ENCODE measurements around the gene HCRT.
A peak's percentile ranks its signal among the peaks of the same experiment; 100 is the strongest.
"Not testable (repeated sequence)": the region's sequence is repeated elsewhere in the genome, so short reads cannot be mapped to it uniquely, and the experiment has no call there.

The HCRT gene

DNA sequence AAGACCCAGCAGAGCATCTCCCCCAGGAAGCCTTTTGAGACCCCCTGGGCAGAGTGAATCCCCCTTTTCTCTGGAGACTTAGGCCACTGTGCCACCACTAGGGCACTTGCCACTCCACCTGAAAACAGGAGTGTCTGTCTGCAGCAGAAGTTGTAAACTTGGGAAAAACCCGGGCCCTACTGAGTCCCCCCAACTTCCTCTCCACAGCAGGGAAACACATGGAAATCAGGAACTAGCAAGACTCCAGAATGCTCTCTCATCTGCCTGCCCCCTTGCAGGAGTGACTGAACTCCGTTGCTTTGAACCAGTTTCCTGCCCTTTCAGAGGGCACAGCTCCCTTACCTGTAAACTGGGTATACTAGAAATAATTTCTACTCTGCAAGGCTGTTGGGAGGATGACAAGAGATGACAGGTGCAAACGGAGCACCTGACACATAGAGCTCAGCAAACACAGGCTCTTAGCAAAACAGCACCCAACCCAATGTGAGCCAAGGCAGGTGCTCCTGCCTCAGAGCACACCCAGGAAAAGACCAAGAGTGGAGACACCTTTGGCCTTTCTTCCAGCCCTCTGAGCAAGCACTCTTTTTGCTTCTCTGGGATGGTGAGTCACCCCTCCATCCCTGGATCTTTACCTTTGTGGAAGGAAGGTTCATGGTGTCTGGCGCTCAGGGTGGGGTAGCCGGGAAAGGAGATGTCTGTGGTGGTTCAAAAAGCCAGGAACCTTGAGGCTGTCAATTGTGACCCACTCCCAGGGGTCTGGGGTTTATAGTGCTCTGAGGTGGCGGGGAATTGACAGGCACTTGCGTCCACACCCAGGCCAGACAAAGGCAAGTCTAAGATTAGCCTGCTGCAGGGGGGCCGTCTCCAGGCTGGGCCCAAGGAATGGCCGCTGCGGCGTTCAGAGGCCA, at the start of gene HCRT:
Gene HCRT, minus strand, starts transcription at position 740 of the 908 bp plus-strand sequence. Its CDS starts 87 bp downstream, at position 653.
- no peak for DNase-seq

GRCh38 chr17:42233994-42234393, 48.7 kb upstream of the HCRT start:
- no peak for DNase-seq

DNA sequence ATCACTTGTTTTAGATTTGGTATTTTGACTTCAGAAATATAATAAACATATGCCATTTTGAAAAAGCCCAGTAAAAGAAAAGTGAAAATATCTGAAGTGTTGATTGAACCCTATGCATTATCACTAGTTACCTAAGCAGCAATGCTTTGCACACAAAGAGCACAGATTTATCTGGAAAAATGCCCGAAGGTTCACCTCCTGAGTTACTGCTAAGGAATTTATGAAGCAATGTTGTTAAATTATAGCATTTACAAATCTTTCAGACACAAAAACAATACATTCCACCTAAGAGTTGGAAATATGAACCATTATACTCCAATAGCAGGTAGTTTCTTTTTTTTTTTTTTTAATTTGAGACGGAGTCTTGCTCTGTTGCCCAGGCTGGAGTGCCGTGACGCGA, 47.9 kb upstream of the HCRT start:
- no peak for DNase-seq

- DNase-seq, result no peak
These were observed 45.0 kb upstream of the HCRT start for GRCh38 chr17:42230225-42230624.

- DNase-seq, result no peak
These were observed 42.8 kb upstream of the HCRT start for GRCh38 chr17:42227849-42228700.

DNA sequence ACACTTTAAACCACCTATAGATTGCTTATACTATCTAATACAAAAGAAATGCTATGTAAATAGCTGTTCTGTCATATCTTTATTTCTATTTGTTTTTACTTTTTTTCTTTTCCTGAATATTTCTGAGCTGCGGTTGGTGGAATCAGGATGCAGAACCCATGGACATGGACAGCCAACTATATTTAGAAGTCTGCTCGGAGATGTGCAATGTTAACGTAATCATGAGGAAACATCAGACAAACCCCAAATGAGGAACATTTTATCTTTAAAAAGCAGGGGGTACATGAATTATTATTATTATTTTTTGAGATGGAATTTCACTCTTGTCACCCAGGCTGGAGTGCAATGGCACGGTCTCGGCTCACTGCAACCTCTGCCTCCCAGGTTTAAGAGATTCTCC, 40.4 kb upstream of the HCRT start:
- no peak for DNase-seq

GRCh38 chr17:42224651-42225050, 39.4 kb upstream of the HCRT start:
- DNase-seq, result no peak

DNA sequence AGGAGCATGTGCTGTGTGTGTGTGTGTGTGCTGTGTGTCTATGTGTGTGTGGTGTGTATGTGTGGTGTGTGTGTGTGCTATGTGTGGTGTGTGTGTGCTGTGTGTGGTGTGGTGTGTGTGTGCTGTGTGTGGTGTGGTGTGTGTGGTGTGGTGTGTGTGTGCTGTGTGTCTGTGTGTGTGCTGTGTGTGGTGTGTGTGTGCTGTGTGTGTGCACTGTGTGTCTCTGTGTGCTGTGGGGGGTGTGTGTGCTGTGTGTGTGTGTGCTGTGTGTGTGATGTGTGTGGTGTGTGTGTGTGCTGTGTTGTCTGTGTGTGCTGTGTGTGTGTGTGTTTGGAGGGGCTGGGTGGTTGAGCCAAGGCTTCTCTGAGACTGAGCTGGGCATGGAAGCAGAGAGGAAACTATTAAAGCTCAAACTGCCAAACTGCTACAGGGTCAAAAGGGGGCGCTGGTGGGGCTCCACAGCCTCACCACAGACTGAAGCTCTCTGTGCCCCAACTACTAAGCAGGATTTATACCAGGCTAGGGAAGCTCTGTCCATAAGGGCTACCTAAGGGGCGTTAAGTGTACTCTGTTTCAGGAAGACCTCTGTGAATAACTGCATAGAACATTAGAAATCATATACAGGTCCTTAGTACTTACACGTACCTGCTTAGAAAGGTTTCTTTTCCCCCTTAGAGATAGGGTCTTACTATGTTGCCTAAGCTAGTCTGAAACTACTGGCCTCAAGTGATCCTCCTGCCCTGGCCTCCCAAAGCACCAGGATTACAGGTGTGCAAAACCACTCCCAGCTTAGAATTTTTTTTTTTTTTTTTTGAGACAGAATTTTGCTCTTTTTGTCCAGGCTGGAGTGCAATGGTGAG, 36.9 kb upstream of the HCRT start:
- peak; percentile 77 for DNase-seq

DNA sequence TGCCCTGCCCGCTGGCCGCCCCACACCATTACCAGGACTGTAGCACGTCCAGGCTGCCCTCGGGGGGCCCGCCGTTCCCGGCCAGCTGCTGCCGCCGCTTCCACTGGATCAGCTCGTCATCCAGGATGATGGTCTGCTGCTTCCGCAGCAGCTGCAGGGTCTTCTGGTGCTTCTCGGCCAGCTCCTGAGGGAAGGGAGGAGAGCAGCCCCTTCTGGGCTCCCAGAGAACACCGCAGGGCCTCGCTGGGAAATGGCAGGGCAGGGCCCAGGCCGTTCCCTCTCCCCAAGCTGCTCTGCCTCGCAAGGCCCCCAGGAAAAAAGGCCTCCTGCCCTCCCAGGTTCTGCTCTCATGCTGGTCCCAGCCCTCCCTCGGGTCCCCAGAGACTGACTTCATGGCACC, 34.0 kb upstream of the HCRT start:
- DNase-seq, result not testable (repeated sequence)

- DNase-seq, result no peak
These were observed 28.9 kb upstream of the HCRT start for GRCh38 chr17:42214156-42214555.

DNA sequence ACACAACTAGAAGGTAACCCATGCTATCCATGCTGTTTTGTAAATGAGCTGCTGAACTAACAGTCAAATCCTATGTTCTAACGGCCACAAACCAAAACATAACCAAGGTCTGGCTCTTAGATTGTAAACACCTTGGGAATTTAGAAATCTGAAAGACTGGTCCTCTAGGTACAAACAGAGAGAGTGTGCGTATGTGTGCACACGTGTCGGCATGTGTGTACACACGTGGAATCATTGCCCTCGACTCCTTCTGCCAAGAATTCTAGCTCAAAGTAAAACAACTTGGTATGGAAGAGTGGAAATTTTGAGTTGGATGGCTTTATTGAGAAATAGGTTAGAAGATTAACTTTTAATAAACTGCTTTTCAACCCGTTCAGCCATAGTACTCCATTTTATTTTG, 27.1 kb upstream of the HCRT start:
- no peak for DNase-seq

DNA sequence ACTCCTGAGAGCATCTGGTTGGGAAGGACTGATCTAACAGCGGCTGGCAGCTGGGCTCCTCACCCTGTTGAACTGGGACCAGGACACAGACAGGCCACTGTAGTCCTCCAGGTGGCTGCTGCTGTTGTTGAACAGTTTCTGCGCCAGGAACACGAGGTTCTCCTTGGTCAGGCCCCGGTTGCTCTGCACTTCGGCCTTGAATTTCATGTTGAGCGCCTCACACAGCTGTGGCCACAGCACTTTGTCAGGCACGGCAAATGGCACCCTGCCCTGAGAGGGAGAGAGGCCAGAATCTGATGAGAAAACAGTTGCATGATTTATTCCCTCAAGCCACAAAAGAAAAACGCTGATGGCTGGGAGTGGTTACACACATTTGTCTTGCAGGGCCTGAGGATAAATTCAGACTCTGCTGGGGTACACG, 26.7 kb upstream of the HCRT start:
- DNase-seq, result not testable (repeated sequence)

GRCh38 chr17:42210046-42210445, 24.8 kb upstream of the HCRT start:
- DNase-seq, result no peak

DNA sequence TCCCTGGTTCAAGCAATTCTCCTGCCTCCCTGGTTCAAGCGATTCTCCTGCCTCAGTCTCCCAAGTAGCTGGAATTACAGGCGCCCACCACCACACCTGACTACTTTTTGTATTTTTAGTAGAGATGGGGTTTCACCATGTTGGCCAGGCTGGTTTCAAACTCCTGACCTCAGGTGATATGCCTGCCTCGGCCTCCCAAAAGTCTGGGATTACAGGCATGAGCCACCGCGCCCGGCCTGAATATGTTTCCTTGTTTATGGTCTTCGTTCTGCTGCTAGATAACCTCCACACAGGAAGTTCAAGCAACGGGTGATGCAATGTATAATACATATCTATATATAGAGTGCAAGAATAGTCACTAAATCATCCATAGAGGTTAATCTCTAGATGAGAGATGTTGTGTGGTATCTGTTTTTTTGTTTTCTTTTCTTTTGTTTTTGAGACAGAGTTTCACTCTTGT, 20.9 kb upstream of the HCRT start:
- DNase-seq, result not testable (repeated sequence)

DNA sequence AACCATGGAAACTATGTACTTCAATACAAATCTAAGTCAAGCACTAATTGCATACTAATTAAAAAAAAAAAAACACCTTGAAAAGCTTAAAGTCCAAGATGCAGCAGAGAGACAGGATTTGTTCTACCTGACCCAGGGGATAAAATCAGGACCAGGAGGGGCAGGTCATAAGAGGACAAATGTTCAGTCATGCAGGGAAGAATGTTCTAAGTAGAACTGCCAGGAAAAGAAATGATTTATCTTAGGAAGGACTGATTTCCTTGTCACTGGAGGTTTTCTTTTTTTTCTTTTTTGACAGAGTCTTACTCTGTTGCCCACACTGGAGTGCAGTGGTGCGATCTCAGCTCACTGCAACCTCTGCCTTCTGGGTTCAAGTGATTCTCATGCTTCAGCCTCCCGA, 18.1 kb upstream of the HCRT start:
- DNase-seq, result no peak

DNA sequence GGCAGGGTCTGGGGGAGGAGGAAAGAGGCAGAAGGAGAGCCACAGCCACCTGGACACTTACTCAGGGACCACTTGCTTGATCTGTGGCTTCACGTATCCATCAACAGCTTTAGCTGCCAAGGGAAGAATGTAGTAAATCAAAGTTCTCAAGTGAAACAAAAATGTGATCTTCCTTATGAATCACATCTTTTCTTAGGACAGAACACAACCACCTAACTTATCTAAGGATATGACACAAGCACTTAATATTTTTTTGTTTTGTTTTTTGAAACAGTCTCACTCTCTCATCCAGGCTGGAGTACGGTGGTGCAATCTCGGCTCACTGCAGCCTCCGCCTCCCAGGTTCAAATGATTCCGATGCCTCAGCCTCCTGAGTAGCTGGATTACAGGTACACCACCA, 17.4 kb upstream of the HCRT start:
- DNase-seq, result no peak

DNA sequence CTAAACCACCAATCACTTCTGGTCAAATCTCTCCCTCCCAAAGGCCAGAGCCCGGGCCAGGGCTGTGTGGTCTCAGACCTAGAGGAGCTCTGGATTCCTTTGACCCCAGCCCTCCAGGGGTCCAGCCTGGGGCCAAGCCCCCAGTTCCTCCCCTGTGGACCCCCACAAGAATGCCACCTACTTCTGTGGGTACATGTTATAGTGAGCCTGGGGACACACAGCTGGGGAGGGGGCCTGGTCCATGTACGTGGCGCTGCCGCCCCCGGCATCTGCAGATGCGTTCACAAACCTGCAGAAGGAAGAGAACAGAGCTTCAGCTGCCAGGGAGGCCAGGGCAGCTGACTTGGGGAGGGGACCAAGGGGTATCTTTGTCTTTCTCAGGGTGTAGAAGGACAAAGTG, 16.9 kb upstream of the HCRT start:
- no peak for DNase-seq

- DNase-seq, result no peak
These were observed 16.2 kb upstream of the HCRT start for GRCh38 chr17:42201458-42201772.

GRCh38 chr17:42200706-42201457, 15.6 kb upstream of the HCRT start:
- DNase-seq, result no peak

- no peak for DNase-seq
These were observed 14.3 kb upstream of the HCRT start for GRCh38 chr17:42199416-42200011.

- DNase-seq, result no peak
These were observed 13.6 kb upstream of the HCRT start for GRCh38 chr17:42198897-42199296.

All from activated CD8-positive, alpha-beta memory T cell treated with anti-CD3 and anti-CD28 coated beads for 24 hours (primary cell).